IPS-NIHi7 (cell line): Measurements from ENCODE around the gene SLC25A22.
A peak's percentile ranks its signal among the peaks of the same experiment; 100 is the strongest.

Experiments used
- DNase-seq: peaks from one replicate; pipeline ENCODE4 v3.0.0; 2012; ENCODE audit warnings: mixed read lengths; ENCODE audit errors: extremely low spot score

Gene SLC25A22

DNA sequence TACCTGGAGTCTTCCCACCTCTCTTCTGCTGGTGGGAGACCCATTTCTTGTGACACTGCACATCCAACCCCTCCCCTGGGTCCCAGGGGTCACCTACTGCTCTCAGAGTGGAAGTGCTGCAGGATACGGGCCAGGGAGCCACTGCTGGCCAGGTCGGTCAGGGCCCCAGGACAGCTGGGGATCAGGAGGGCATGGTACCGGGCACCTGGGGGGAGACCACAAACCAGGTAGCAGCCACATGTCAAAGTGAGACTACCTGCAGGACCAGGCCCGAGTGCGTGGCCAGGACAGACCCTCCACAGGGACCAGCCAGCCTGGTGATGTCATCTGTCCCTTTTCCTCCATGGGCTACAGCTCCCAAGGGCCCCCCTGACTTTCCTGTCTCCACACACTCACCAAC lies 24.7 kb downstream of the SLC25A22 start:
- DNase-seq = no peak

GRCh38 chr11:772429-773390 lies 25.4 kb downstream of the SLC25A22 start:
- no peak for DNase-seq

DNA sequence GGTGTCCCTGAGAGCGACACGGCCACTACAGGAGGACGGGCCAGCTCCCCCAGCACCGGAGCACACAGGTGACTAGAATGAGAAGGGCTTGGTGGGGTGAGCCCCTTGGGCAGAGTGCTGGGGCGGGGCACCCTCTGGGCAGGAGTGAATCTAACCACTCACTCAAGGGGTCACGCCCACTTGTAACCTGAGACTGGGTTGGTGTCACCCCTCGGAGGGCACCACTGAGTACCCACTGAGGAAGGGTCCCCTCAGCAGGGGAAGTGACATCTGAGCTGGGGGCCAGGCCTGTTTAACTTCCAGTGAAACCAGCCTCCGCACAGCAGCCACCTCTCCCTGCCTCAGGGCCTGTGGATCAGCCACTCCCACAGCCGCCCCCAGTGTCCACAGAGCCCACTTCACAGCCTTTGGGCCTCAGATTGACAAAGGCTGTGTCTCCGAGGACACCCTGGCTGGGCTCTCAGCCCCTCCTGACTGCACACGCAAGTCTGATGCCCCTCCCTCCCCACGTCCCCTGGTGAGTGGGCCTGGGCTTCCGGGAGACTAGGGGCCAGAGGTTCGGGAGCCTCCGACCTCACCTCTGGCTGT lies 26.4 kb downstream of the SLC25A22 start:
- DNase-seq = no peak

DNA sequence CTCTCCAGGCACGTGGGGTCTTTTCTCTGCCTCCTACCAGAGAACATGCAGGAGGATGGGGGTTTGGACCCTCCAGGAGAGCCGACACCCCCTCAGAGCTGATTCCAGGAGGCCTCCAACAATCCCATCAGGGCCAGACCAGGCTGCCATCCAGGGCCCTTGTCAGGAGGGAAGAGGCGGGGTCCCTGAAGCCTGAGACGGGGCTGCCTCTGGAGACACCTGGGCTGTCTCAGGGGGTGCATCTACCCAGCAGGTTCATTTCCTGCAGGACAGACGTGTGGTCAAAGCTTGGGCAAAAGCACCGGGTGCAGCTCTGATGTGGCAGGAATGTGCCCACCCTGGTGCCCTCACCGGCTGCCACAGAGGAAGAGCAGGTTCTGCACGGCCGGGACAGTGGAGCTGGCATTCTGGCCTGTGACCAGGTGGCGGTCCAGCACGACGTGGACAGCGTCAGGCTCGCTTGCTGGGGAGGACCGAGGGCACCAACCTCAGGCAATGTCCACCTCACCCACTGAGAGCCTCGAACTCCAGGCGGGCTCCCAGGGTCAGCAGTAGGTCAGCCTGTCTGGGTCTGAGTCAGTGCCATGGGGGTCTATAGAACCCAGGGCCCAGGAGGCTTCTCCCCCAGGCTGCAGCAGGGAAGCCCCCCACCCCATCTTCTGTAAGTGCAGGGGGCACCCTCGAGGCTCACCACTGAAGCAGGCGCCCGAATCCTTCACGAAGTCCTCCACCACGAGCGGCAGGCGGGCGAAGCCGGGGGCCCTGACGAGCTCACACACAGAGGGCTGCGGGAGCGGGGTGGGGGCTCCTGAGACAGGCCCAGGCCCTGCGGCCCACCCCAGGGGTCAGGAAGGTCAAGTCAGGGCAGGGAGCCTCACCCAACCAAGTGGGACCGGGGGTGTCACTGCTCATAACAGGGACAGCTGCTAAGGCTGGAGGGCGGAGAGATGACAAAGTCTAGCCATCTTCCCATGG lies 27.2 kb downstream of the SLC25A22 start:
- no peak for DNase-seq

DNA sequence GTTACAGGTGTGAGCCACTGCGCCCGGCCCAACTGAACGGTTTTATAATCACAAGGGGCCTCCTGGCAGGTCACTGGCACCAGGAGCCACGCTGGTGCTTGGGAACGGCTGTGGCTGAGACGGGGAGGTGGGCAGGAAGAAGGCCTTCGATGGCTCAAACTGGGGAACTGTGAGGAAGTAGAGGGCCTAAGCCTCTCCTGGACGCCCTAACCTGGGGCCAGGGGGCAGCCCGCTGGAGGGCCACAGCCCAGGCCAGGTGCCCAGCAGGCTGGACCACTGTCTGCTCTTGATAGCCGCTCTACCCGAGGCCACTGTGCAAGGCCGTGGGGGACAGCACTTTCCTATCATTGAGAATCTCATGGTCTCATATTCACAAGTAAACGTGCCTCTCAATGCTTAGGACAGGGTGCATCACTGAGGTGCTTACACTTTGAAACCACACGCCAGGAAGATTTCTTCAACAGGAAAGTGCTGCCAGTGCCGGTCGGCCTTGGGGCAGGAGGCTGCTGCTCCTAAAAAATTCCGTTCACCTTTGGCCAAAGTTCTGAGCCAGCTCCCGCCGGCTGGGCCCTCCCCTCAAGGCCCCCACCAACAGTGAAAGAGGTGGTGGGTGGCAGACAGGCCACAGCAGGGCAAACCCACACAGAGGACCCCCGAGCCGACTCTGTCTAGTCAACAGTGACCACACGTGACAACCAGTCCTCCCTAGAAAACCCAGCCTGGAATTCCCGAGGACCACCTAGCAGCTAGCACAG lies 28.0 kb downstream of the SLC25A22 start:
- DNase-seq = no peak

- DNase-seq = no peak
Measured at GRCh38 chr11:767238-767637, 30.8 kb downstream of the SLC25A22 start.

GRCh38 chr11:766936-767210 lies 31.2 kb downstream of the SLC25A22 start:
- DNase-seq = no peak

GRCh38 chr11:766106-766935 lies 31.8 kb downstream of the SLC25A22 start:
- DNase-seq = no peak

DNA sequence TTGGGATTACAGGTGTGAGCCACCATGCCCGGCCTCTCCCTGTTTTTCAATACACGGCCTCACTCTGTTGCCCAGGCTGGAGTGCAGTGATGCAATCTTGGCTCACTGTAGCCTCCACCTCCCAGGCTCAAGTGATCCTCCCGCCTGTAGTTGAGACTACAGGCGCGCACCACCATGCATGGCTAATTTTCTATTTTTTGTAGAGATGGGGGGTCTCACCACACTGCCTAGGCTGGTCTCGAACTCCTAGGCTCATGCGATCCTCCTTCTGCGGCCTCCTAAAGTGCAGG lies 32.3 kb downstream of the SLC25A22 start:
- DNase-seq = no peak

DNA sequence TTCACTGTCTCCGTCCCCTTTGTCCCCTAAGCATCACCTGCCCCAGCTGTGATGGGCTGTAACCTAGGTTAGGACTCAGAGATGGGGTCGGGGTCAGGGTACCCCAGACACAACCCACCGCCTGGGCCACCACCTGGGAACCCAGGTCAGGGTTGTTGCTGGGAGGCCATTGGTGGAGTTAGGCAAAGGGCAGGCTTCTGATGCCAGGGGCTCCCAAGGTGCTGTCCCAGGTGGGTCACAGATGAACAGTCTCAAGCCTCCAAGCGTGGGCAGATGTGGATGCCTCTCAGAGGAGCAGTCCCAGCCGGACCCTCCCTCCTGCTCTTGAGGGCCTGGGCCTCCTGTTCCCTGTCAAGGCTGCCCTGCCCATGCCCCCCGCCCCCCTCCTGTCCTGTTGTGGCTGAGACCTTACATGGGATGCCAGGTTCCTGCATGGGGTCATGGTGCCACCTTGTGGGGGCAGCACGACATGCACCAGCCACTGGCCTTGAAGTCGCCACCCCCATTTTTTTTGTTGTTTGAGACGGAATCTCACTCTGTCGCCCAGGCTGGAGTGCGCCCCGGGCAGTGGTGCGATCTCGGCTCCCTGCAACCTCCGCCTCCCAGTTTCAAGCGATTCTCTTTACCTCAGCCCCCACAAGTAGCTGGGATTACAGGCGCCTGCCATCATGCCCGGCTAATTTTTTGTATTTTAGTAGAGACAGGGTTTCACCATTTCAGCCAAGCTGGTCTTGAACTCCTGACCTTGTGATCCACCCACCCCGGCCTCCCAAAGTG lies 32.9 kb downstream of the SLC25A22 start:
- peak; percentile 75 for DNase-seq

- DNase-seq = no peak
Measured at GRCh38 chr11:764322-765024, 33.6 kb downstream of the SLC25A22 start.

GRCh38 chr11:763549-764321 lies 34.3 kb downstream of the SLC25A22 start:
- DNase-seq = no peak

DNA sequence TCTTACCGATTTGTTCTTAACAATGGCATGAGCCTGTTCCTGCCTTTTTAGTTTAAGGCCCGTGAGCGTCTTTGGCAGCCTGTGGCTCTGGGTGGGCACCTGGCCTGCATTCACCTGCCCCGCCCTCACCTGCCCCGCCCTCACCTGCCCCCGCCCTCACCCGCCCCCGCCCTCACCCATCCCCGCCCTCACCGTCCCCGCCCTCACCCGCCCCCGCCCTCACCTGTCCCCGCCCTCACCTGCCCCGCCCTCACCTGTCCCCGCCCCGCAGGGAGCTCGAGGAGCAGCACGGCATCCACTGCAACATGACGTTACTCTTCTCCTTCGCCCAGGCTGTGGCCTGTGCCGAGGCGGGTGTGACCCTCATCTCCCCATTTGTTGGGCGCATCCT lies 35.0 kb downstream of the SLC25A22 start:
- peak; percentile 86 for DNase-seq

DNA sequence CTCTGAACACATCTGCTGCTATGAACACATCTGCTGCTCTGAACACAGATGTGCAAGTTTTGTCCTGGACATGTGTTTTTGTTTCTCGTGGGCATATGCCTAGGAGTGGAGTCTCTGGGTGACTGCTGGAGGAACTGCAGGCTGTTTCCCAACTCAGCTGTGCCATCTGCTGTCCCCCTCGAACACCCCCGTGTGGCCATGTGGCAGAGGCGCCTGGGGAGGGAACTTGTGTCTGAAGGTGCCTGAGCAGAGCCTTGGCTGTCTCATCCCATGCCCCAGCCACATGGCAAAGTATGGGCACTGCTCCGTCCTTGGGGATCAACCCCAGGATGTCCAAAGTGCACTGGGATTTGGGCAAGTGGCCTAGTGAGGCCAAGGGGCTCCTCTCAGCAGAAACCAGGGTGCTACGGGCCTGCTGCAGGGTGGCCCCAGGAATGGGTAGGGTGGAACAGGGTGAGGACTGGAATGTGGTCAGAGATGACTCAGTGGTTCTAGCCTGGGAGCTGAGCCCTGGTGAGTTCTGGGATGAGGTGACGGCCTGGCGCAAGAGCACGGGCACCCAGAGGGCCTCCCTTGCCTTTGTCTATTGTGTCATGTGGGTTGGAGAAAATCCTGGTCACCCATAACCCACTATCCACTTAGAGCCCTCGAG lies 35.5 kb downstream of the SLC25A22 start:
- DNase-seq = no peak

- no peak for DNase-seq
Measured at GRCh38 chr11:761526-762108, 36.5 kb downstream of the SLC25A22 start.

DNA sequence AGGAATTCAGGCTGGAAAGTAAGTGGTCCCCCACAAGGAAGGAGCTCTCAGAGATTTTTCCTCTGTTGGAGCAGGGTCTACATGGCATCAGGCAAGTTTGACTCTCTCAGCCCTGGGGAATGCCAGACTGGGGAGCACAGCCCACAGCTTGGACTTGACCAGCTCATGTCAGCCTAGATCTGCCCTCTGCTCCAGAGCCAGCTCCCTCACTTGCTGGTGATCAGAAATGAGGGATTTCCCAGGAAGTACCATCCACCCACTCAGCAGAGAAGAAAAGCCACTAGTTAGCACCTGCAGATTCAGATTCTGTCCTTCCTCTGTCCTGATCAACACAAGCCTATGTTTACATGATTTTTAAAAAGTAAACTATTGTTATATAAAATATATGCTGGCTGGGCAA lies 37.8 kb downstream of the SLC25A22 start:
- no peak for DNase-seq

GRCh38 chr11:749731-750130 lies 48.4 kb downstream of the SLC25A22 start:
- DNase-seq = no peak

DNA sequence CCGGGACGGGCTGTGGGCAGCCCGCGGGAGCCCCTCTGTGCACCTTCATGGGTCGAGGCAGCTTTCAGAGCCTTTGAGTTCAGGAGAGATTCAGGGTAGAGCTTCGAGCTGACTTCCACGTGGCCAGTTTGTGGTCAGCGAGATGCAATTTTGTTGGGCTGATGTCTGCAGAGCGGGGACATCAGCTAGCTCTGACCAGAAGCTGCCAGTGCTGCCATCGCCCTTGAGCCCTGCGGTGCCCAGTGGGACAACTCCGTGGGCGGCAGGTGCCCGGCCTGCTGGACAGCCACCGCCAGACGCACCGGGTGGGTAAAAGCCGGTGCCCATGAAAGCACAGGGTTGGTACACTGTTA lies 50.1 kb downstream of the SLC25A22 start:
- no peak for DNase-seq
